GM12878 (cell line): Measurements from ENCODE around the gene USF3. TPM values are rescaled to one million over a fixed set of nuclear protein-coding genes. Genes with fewer than 3 reads are reported as not detected.

Experiments
- ATAC-seq: fragments of 200-7000 bp; cut with Tn5 transposase; 3 replicates; pipeline ENCODE4 v1.9.1; 2020; ENCODE audit warnings: mild to moderate bottlenecking, moderate library complexity
- BruUV-seq: library from RNA; stranded (reverse); fragments of 400-500 nt; replicated peaks from 2 replicates; lab custom pipeline; 2021; lab: Mats Ljungman, UMichigan
- CTCF ChIA-PET: fragments of 300-600 bp; sonication (Branson Sonifier 250); formaldehyde crosslinking; extraction: SDS; loops from one replicate; lab custom pipeline; 2021; ENCODE audit warnings: inconsistent platforms; lab: Yijun Ruan, JAX
- POLR2A ChIA-PET: fragments of 350-600 bp; formaldehyde crosslinking; extraction: SDS; loops from one replicate; lab custom pipeline; 2021; ENCODE audit warnings: inconsistent platforms; lab: Charles Lee
- RAD21 ChIA-PET: fragments of 300-600 bp; sonication (Branson Sonifier 250); formaldehyde crosslinking; loops from one replicate; lab custom pipeline; 2023; ENCODE audit warnings: antibody characterized with exemption; ENCODE audit not compliant: unreplicated experiment; lab: Charles Lee
- SMC1A ChIA-PET: fragments of 300-600 bp; sonication (Branson Sonifier 250); formaldehyde crosslinking; loops from one replicate; lab custom pipeline; 2023; ENCODE audit not compliant: unreplicated experiment, uncharacterized antibody; lab: Charles Lee
- DNase-seq: peaks from one replicate; pipeline ENCODE4 v3.0.0-alpha.2; 2011; ENCODE audit warnings: low read depth, low spot score
- FAIRE-seq: peaks from 3 replicates; lab custom pipeline; 2011; peaks lifted over from hg19 to GRCh38; lab: Jason Lieb, UNC
- H2AFZ ChIP-seq: 2 replicates; pipeline ENCODE4 v1.6.0; 2011; ENCODE audit warnings: low read depth, low read length, control low read depth; ENCODE audit not compliant: control insufficient read depth
- H3K27ac ChIP-seq: 2 replicates; pipeline ENCODE4 v1.5.1; 2011; ENCODE audit warnings: control low read depth; ENCODE audit not compliant: control insufficient read depth, insufficient read depth
- H3K27me3 ChIP-seq, 2 experiments: replicated peaks in 1 of 2; 2 replicates each; pipeline versions ENCODE4 v1.6.0 to v1.6.1; 2011; ENCODE audit warnings: low read length in 1 of 2; ENCODE audit not compliant: control insufficient read depth in 2 of 2, insufficient read depth in 2 of 2
- H3K36me3 ChIP-seq, 2 experiments: 2 replicates each; pipeline ENCODE4 v1.5.1; 2011; ENCODE audit warnings: low read length in 1 of 2; ENCODE audit not compliant: control insufficient read depth in 2 of 2, insufficient read depth in 2 of 2
- H3K4me1 ChIP-seq: 2 replicates; pipeline ENCODE4 v1.6.1; 2011; ENCODE audit warnings: mild to moderate bottlenecking, low read length, moderate library complexity, mixed read lengths; ENCODE audit not compliant: control insufficient read depth, insufficient read depth
- H3K4me2 ChIP-seq: 2 replicates; pipeline ENCODE4 v1.6.0; 2011; ENCODE audit warnings: control low read depth; ENCODE audit not compliant: control insufficient read depth, insufficient read depth
- H3K4me3 ChIP-seq: fragments of 200-600 bp; sonication (generic); 2 replicates; pipeline ENCODE4 v1.5.1; 2016
- H3K79me2 ChIP-seq: 2 replicates; pipeline ENCODE4 v1.6.0; 2011; ENCODE audit warnings: low read length; ENCODE audit not compliant: control insufficient read depth, insufficient read depth
- H3K9ac ChIP-seq: 2 replicates; pipeline ENCODE4 v1.8.0; 2011; ENCODE audit warnings: low read length, control low read depth, mixed read lengths; ENCODE audit not compliant: control insufficient read depth, insufficient read depth
- H3K9me3 ChIP-seq: replicated peaks from 3 replicates; pipeline ENCODE4 v1.5.1; 2011; ENCODE audit warnings: mild to moderate bottlenecking, low read length; ENCODE audit not compliant: control insufficient read depth, insufficient read depth
- H4K20me1 ChIP-seq: 2 replicates; pipeline ENCODE4 v1.6.0; 2011; ENCODE audit not compliant: control insufficient read depth, insufficient read depth
- ATF2 ChIP-seq: IDR thresholded peaks from 2 replicates; pipeline ENCODE4 v1.6.1; 2012; ENCODE audit warnings: low read length, inconsistent platforms
- BCL3 ChIP-seq: IDR thresholded peaks from 2 replicates; pipeline ENCODE4 v1.6.1; 2011; ENCODE audit warnings: borderline replicate concordance, low read depth, mild to moderate bottlenecking, moderate library complexity, low read length; ENCODE audit not compliant: insufficient read depth, poor library complexity, severe bottlenecking
- CBX5 ChIP-seq: sonication (generic); IDR thresholded peaks from 2 replicates; pipeline ENCODE4 v1.6.1; 2016; ENCODE audit warnings: low read depth, moderate library complexity, mild to moderate bottlenecking, inconsistent platforms
- CREB1 ChIP-seq: IDR thresholded peaks from 2 replicates; pipeline ENCODE4 v1.6.1; 2012; ENCODE audit warnings: low read depth, mild to moderate bottlenecking, inconsistent platforms
- E4F1 ChIP-seq: fragments of 450-650 bp; IDR thresholded peaks from 2 replicates; pipeline ENCODE4 v1.6.1; 2018; ENCODE audit warnings: borderline replicate concordance, mild to moderate bottlenecking; ENCODE audit not compliant: partially characterized antibody
- ESRRA ChIP-seq: IDR thresholded peaks from 2 replicates; pipeline ENCODE4 v1.6.1; 2012; ENCODE audit warnings: mild to moderate bottlenecking, low read length, improper control_type of control experiment
- GABPA ChIP-seq: IDR thresholded peaks from 2 replicates; pipeline ENCODE4 v1.6.1; 2014; ENCODE audit warnings: antibody characterized with exemption, low read depth, mild to moderate bottlenecking, inconsistent platforms
- IKZF1 ChIP-seq: fragments of 450-650 bp; conservative IDR thresholded peaks from 2 replicates; pipeline ENCODE4 v1.6.1; 2017; ENCODE audit warnings: antibody characterized with exemption, mild to moderate bottlenecking
- MTA3 ChIP-seq: IDR thresholded peaks from 2 replicates; pipeline ENCODE4 v1.6.1; 2012; ENCODE audit warnings: low read length, inconsistent platforms, borderline replicate concordance
- PBX3 ChIP-seq: IDR thresholded peaks from 2 replicates; pipeline ENCODE4 v1.6.1; 2011; ENCODE audit warnings: mild to moderate bottlenecking, low read depth, low read length, moderate library complexity; ENCODE audit not compliant: insufficient replicate concordance
- POLR2A ChIP-seq: IDR thresholded peaks from 2 replicates; pipeline ENCODE4 v1.6.1; 2011; ENCODE audit warnings: low read depth, mild to moderate bottlenecking, low read length
- RAD21 ChIP-seq: IDR thresholded peaks from 2 replicates; pipeline ENCODE4 v1.6.1; 2011; ENCODE audit warnings: mild to moderate bottlenecking, low read depth, low read length, moderate library complexity; ENCODE audit not compliant: insufficient read depth
- SMAD1 ChIP-seq: fragments of 450-650 bp; IDR thresholded peaks from 2 replicates; pipeline ENCODE4 v1.6.1; 2018; ENCODE audit warnings: mild to moderate bottlenecking, low read depth; ENCODE audit not compliant: partially characterized antibody
- SUZ12 ChIP-seq: fragments of 200-600 bp; sonication (generic); IDR thresholded peaks from one replicate; pipeline ENCODE4 v1.6.1; 2018; ENCODE audit warnings: antibody characterized with exemption, mild to moderate bottlenecking; ENCODE audit not compliant: unreplicated experiment
- USF2 ChIP-seq: IDR thresholded peaks from 2 replicates; pipeline ENCODE4 v1.6.1; 2011; ENCODE audit warnings: low read depth, low read length, improper control_type of control experiment, borderline replicate concordance
- ZSCAN29 ChIP-seq: fragments of 450-650 bp; IDR thresholded peaks from 2 replicates; pipeline ENCODE4 v1.6.1; 2017; ENCODE audit warnings: mild to moderate bottlenecking, moderate library complexity
- WGBS: methylation state at CpG from one replicate; pipeline ENCODE4 v1.1.6; 2016; ENCODE audit warnings: low lambda C conversion rate; ENCODE audit not compliant: insufficient replicate concordance, insufficient coverage; ENCODE audit errors: missing lambda C conversion rate; 5-methylcytosine and 5-hydroxymethylcytosine counted together
- in situ Hi-C: fragments of 300-500 bp; cut with MboI; formaldehyde crosslinking; loops from 9 replicates; pipeline ENCODE4 v1.14.3; 2018; ENCODE audit warnings: mixed read lengths
- intact Hi-C: fragments of 100-400 bp; cut with micrococcal nuclease; formaldehyde crosslinking; loops from one replicate; pipeline ENCODE4 v1.14.2; 2022; ENCODE audit not compliant: unreplicated experiment
- polyA plus RNA-seq, 11 experiments: library from polyadenylated mRNA; depleted of rRNA in 4 of 11; unstranded in 6 of 11; stranded (reverse) in 5 of 11; fragments of >200 nt; fragmentation: Nextera tagmentation in 4 of 11; fragmentation: Illumina TruSeq in 1 of 11; extraction: Ambion mirVana in 4 of 11; extraction: Trizol in 1 of 11; gene quantifications; 1 replicate in 1 of 11; 2 replicates in 10 of 11; pipeline versions ENCODE4 v1.2.1 to v1.2.3, GENCODE V29; 2011 to 2016; ENCODE audit warnings: inconsistent platforms in 2 of 11, missing spikeins in 2 of 11, low read depth in 1 of 11
- total RNA-seq, 4 experiments: library from RNA; depleted of rRNA in 3 of 4; stranded (reverse); fragments of >200 nt in 3 of 4; fragmentation: Illumina TruSeq in 1 of 4; extraction: Trizol in 1 of 4; gene quantifications; 2 replicates each; pipeline versions ENCODE4 v1.2.1 to v1.2.3, GENCODE V29; 2013 to 2021

The USF3 gene
- total and polyA plus RNA-seq, 10 of the 15 experiments (the other 5 are each of a cell fraction or from before 2014, with no cell fraction given), result 3.1 to 15.9 (median 7.8) TPM

- Histone ChIP-seq H3K4me3 (no peak overlapping the region), H4K20me1 (no peaks in the 10 kb centered on the region), H3K36me3 (peaks cover 2 to 15% of the 10 kb centered on the region in 2 experiments; a peak in 2 of 4 replicates), H3K79me2 (peaks cover under 1% of the 10 kb centered on the region; the same call in 1 of the 2 replicates), H3K27ac (no peak overlapping the region), H3K9ac (no peak overlapping the region), H2AFZ (no peak overlapping the region), H3K9me3 (no peaks in the 10 kb centered on the region), H3K27me3 (no peaks in the 10 kb centered on the region), H3K4me2 (no peak overlapping the region), H3K4me1 (no peaks in the 10 kb centered on the region)
- no peak for DNase-seq
- WGBS, result 91% methylated on average over 1 of the region's 1 CpG
- intact Hi-C loops (no loop called here), in situ Hi-C loops (no loop called here)
- ChIA-PET RAD21 (interaction anchor here (1.1 kb wide), 1 partner anchor 17 kb away, joined by 3 read pairs; no protein-coding TSS in a partner anchor), CTCF (interaction anchor here (1.2 kb wide), 1 partner anchor 20 kb away, joined by 5 read pairs; no protein-coding TSS in a partner anchor), SMC1A (interaction anchor here (1.2 kb wide), 2 partner anchors 22 to 142 kb away, joined by 3 to 4 read pairs; no protein-coding TSS in a partner anchor), POLR2A (no interaction called here)
- BruUV-seq, result TSS peak; percentile 24
- ATAC-seq, result no peak
- FAIRE-seq, result no peak
- TF ChIP-seq ESRRA, result no peak
- no peak for TF ChIP-seq POLR2A
- TF ChIP-seq BCL3, result no peak
- TF ChIP-seq RAD21, result no peak
- TF ChIP-seq USF2, result no peak
- TF ChIP-seq ZSCAN29, result no peak
- no peak for TF ChIP-seq CBX5
- TF ChIP-seq E4F1, result no peak
- no peak for TF ChIP-seq IKZF1
- TF ChIP-seq PBX3, result no peak
- TF ChIP-seq SUZ12, result no peak
- TF ChIP-seq CREB1, result no peak
- TF ChIP-seq GABPA, result no peak
- no peak for TF ChIP-seq SMAD1
- no peak for TF ChIP-seq MTA3
- TF ChIP-seq ATF2, result no peak
These were observed 22.9 kb upstream of the USF3 start for GRCh38 chr3:113719294-113719693.
